ENCODE data around the gene PPFIA4. TPM values are rescaled to one million over a fixed set of nuclear protein-coding genes. Genes with fewer than 3 reads are reported as not detected.

PPFIA4 gene
- total RNA-seq, 1 donor from 2014 or later = 4.9 TPM

GRCh38 chr1:203093754-203094410 is 67.6 kb downstream of the PPFIA4 start:
- Mint-ChIP-seq H3K27me3 (peaks cover 13% of the 10 kb centered on the region), H3K4me3 (no peak overlapping the region), H3K36me3 (peaks cover 4% of the 10 kb centered on the region), H3K4me1 (ENCODE audit: unreplicated experiment) (peaks cover 18% of the 10 kb centered on the region), H3K27ac (no peak overlapping the region), H3K9me3 (peaks cover 24% of the 10 kb centered on the region)
- DNase-seq (ENCODE audit: extremely low spot score, unreplicated experiment) = no peak
- TF ChIP-seq CTCF (conservative IDR thresholded peaks at IDR 0.05) = no peak

- H3K27ac Mint-ChIP-seq = no peak overlapping the region
- H3K27me3 Mint-ChIP-seq = peaks cover 12% of the 10 kb centered on the region
- no peak overlapping the region for H3K4me3 Mint-ChIP-seq
- peaks cover 4% of the 10 kb centered on the region for H3K36me3 Mint-ChIP-seq
- no peak for DNase-seq (ENCODE audit: extremely low spot score, unreplicated experiment)
- TF ChIP-seq CTCF (conservative IDR thresholded peaks at IDR 0.05) = no peak
- H3K4me1 Mint-ChIP-seq (ENCODE audit: unreplicated experiment) = peaks cover 8% of the 10 kb centered on the region
- peaks cover 24% of the 10 kb centered on the region for H3K9me3 Mint-ChIP-seq
Observed at GRCh38 chr1:203095061-203095690, 68.9 kb downstream of the PPFIA4 start.

GRCh38 chr1:203096566-203096965 is 70.3 kb downstream of the PPFIA4 start:
- peaks cover 24% of the 10 kb centered on the region for H3K9me3 Mint-ChIP-seq
- no peak for DNase-seq (ENCODE audit: extremely low spot score, unreplicated experiment)
- H3K4me1 Mint-ChIP-seq (ENCODE audit: unreplicated experiment) = no peaks in the 10 kb centered on the region
- H3K4me3 Mint-ChIP-seq = no peak overlapping the region
- no peak for TF ChIP-seq CTCF (conservative IDR thresholded peaks at IDR 0.05)
- H3K27ac Mint-ChIP-seq = no peak overlapping the region
- peaks cover 9% of the 10 kb centered on the region for H3K27me3 Mint-ChIP-seq
- peaks cover 4% of the 10 kb centered on the region for H3K36me3 Mint-ChIP-seq

GRCh38 chr1:203097001-203097400 is 70.7 kb downstream of the PPFIA4 start:
- Mint-ChIP-seq H3K4me1 (ENCODE audit: unreplicated experiment) (peaks cover under 1% of the 10 kb centered on the region), H3K9me3 (peaks cover 24% of the 10 kb centered on the region), H3K27me3 (peaks cover 9% of the 10 kb centered on the region), H3K27ac (no peak overlapping the region), H3K36me3 (peaks cover 4% of the 10 kb centered on the region), H3K4me3 (no peak overlapping the region)
- TF ChIP-seq CTCF (conservative IDR thresholded peaks at IDR 0.05) = no peak
- no peak for DNase-seq (ENCODE audit: extremely low spot score, unreplicated experiment)

- peaks cover 9% of the 10 kb centered on the region for H3K27me3 Mint-ChIP-seq
- no peak overlapping the region for H3K4me3 Mint-ChIP-seq
- TF ChIP-seq CTCF (conservative IDR thresholded peaks at IDR 0.05) = no peak
- no peak overlapping the region for H3K27ac Mint-ChIP-seq
- peaks cover 4% of the 10 kb centered on the region for H3K36me3 Mint-ChIP-seq
- peaks cover 13% of the 10 kb centered on the region for H3K4me1 Mint-ChIP-seq (ENCODE audit: unreplicated experiment)
- peaks cover 16% of the 10 kb centered on the region for H3K9me3 Mint-ChIP-seq
- DNase-seq (ENCODE audit: extremely low spot score, unreplicated experiment) = no peak
Observed at GRCh38 chr1:203098445-203098844, 72.2 kb downstream of the PPFIA4 start.
